ENCODE results near the gene CADM2.

The CADM2 gene

GRCh38 chr3:86046436-86047136 lies 1087.8 kb downstream of the CADM2 start:
- no peak for DNase-seq

GRCh38 chr3:86047161-86047560 lies 1088.4 kb downstream of the CADM2 start:
- DNase-seq: no peak

DNA sequence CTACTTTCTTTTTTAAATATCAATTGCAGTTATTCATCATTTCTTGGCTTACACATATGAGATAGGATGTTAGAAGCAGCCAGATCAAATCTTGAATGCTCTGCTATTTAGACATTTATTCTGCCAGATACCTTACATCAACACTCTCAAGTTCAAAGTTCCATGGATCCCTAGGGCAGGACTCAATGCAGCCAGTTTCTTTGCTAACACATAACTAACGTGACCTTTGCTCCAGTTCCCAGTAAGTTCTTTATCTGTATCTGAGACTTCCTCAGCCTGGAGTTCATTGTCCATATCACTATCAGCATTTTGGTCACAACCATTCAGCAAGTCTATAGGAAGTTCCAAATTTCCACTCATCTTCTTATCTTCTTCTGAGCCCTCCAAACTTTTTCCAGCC lies 1092.3 kb downstream of the CADM2 start:
- no peak for DNase-seq

GRCh38 chr3:86056032-86056431 lies 1097.2 kb downstream of the CADM2 start:
- DNase-seq: no peak

GRCh38 chr3:86056962-86057361 lies 1098.2 kb downstream of the CADM2 start:
- no peak for DNase-seq

GRCh38 chr3:86073799-86074198 lies 1115.0 kb downstream of the CADM2 start:
- DNase-seq: no peak

DNA sequence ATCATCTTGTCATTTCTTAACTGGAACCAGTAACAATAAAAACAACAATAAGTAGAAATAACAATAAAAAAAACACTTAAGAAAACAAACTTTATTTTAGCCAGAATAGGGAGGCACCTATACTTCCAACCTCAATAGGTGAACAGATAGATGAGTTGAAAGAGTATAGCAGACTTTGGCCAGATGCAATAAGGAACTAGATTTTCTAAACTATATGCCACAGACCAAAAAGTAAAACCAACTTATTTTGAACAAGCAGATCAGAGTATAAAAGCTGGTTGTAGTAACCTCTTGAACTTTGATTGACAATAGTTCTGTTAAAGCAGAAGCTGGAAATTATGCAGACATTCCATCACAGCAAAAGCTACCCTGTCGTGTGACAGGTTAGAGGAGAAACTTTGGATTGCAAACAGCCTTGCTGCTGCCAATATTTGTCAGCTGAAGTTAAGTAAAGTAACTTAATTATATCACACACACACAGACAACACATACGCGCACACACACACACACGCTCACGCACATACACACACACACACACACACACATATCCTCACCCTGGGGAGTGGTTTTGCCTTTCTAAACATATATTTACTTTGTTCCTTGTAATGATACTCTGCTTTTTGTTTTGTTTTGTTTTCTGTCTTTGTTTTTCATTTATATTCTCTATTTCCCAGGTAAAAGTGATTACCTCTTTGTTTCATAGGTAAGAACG lies 1128.5 kb downstream of the CADM2 start:
- no peak for DNase-seq

- DNase-seq: no peak
Observed at GRCh38 chr3:86104154-86104553, 1145.4 kb downstream of the CADM2 start.

- no peak for DNase-seq
Observed at GRCh38 chr3:86109434-86109833, 1150.6 kb downstream of the CADM2 start.

All from hematopoietic multipotent progenitor cell treated with erythropoietin and hydrocortisone succinate and interleukin-3 and kit ligand, for 4 days (in vitro differentiated cells).